ENCODE results near the gene TMED1. TPM values are rescaled to one million over a fixed set of nuclear protein-coding genes. Genes with fewer than 3 reads are reported as not detected.

The TMED1 gene
- total and polyA plus RNA-seq, 2 of the 8 experiments (the other 6 are each of a cell fraction or from before 2014, with no cell fraction given), result 26.9 to 31.9 TPM

- ChIA-PET CTCF (ENCODE audit: partially characterized antibody) (interaction anchor here (0.6 to 11.3 kb wide), 6 partner anchors 10 to 621 kb away, joined by 3 to 249 read pairs (median 10); partner anchors contain the start of gene C19orf38), POLR2A (ENCODE audit: partially characterized antibody) (interaction anchor here (0.6 to 2.9 kb wide), 4 partner anchors 11 to 22 kb away, joined by 3 to 21 read pairs (median 9); no protein-coding TSS in a partner anchor)
- WGBS, 2 experiments (ENCODE audit: extremely low coverage in 1 of 2, insufficient coverage in 1 of 2, insufficient read length in 1 of 2, insufficient replicate concordance in 2 of 2, low coverage in 1 of 2, low lambda C conversion rate in 2 of 2, missing lambda C conversion rate in 1 of 2), result no CpG with 5 or more reads among the region's 99 CpGs
- peak within 1 kb of the TSS; percentile 78 for H3K4ac ChIP-seq (replicated peaks; ENCODE audit: insufficient read length, low read depth, low read length)
- DNase-seq (ENCODE audit: low read depth in 1 of 2, low spot score in 2 of 2) (peak in 1 of 2 experiments; percentile 99), FAIRE-seq (no peak)
- H2AFZ ChIP-seq (ENCODE audit: low read length), result no peak within 1 kb of the TSS
- H2BK12ac ChIP-seq (ENCODE audit: low read depth, low read length), result no peak within 1 kb of the TSS
- peak within 1 kb of the TSS; percentile 97 for H4K5ac ChIP-seq (ENCODE audit: insufficient read length, low read depth, low read length)
- H3K9me3 ChIP-seq (ENCODE audit: insufficient read depth in 2 of 2, low read depth in 1 of 2, low read length in 1 of 2), result no peaks in the 10 kb centered on the region
- H3K27ac ChIP-seq (ENCODE audit: low read depth, low read length), result peak within 1 kb of the TSS; percentile 86
- peak within 1 kb of the TSS; percentile 89 for H2BK5ac ChIP-seq (ENCODE audit: low read depth, low read length)
- no peak within 1 kb of the TSS; the same call in 1 of the 2 replicates for H2AK5ac ChIP-seq (ENCODE audit: low read depth, low read length)
- H3K79me2 ChIP-seq (ENCODE audit: control insufficient read depth in 1 of 2, insufficient read depth in 2 of 2, low read length in 2 of 2), result peaks cover 0 to 40% of the 10 kb centered on the region in 2 experiments; a peak in 3 of 4 replicates
- H2BK20ac ChIP-seq (ENCODE audit: low read length), result no peak within 1 kb of the TSS
- H2BK15ac ChIP-seq (ENCODE audit: low read length), result peak within 1 kb of the TSS; percentile 95; the same call in 1 of the 2 replicates
- peak within 1 kb of the TSS; percentile 85 for H4K91ac ChIP-seq (replicated peaks; ENCODE audit: insufficient read length, low read length)
- peak within 1 kb of the TSS; percentile 87 to 95 for H3K4me2 ChIP-seq (ENCODE audit: insufficient read depth in 1 of 2, low read depth in 2 of 2, low read length in 2 of 2)
- H3K27me3 ChIP-seq (replicated peaks in 1 of 4; ENCODE audit: control insufficient read depth in 3 of 4, extremely low read depth in 1 of 4, insufficient read depth in 3 of 4, low read length in 3 of 4), result no peaks in the 10 kb centered on the region
- peak within 1 kb of the TSS; percentile 69 to 97 (median 76) for H3K9ac ChIP-seq (replicated peaks in 1 of 4; ENCODE audit: extremely low read depth in 1 of 4, low read depth in 3 of 4, low read length in 3 of 4)
- H4K20me1 ChIP-seq (replicated peaks in 1 of 2; ENCODE audit: control insufficient read depth in 1 of 2, insufficient read depth in 2 of 2, low read length in 2 of 2), result peaks cover 0 to 1% of the 10 kb centered on the region in 2 experiments
- peak within 1 kb of the TSS; percentile 65 to 94 (median 76) for H3K4me3 ChIP-seq (ENCODE audit: extremely low read depth in 1 of 4, insufficient read depth in 2 of 4, low read depth in 3 of 4, low read length in 4 of 4)
- H3K4me1 ChIP-seq (replicated peaks in 1 of 4; ENCODE audit: control insufficient read depth in 3 of 4, insufficient read depth in 4 of 4, low read length in 3 of 4), result peaks cover 0 to 12% (median 2%) of the 10 kb centered on the region in 4 experiments; a peak in 5 of 7 replicates
- no peak within 1 kb of the TSS for H2BK120ac ChIP-seq (replicated peaks; ENCODE audit: low read depth, low read length)
- H3K14ac ChIP-seq (ENCODE audit: insufficient read length), result no peak within 1 kb of the TSS
- peaks cover 0 to 3% (median 0%) of the 10 kb centered on the region in 4 experiments; a peak in 1 of 8 replicates for H3K36me3 ChIP-seq (ENCODE audit: control insufficient read depth in 2 of 4, insufficient read depth in 4 of 4, low read length in 3 of 4)
- peaks cover 8% of the 10 kb centered on the region; the same call in 1 of the 2 replicates for H3K23me2 ChIP-seq (ENCODE audit: low read depth, low read length)
- H3K56ac ChIP-seq (replicated peaks; ENCODE audit: insufficient read length, low read depth, low read length), result peak within 1 kb of the TSS; percentile 79
- H4K8ac ChIP-seq (ENCODE audit: extremely low read depth, insufficient read depth, low read length), result peak within 1 kb of the TSS; percentile 93
- H3K79me1 ChIP-seq (ENCODE audit: low read depth, low read length), result peaks cover 3% of the 10 kb centered on the region
- H3K18ac ChIP-seq (ENCODE audit: extremely low read depth, low read length), result peak within 1 kb of the TSS; percentile 98
- H3K23ac ChIP-seq (ENCODE audit: insufficient read length), result no peak within 1 kb of the TSS
- TF ChIP-seq SRF (IDR thresholded peaks at IDR 0.05; ENCODE audit: low read depth, low read length) (peak; percentile 62), SIRT6 (IDR thresholded peaks at IDR 0.05; ENCODE audit: low read length) (no peak), BRCA1 (IDR thresholded peaks at IDR 0.05; ENCODE audit: low read depth, low read length) (peak; percentile 58; the same call in 1 of the 2 replicates), CBX8 (IDR thresholded peaks at IDR 0.05; ENCODE audit: borderline replicate concordance, low read depth, low read length) (no peak), KDM5A (IDR thresholded peaks at IDR 0.05; ENCODE audit: low read length) (no peak), KDM1A (IDR thresholded peaks at IDR 0.05; ENCODE audit: borderline replicate concordance, low read length) (no peak), SAP30 (IDR thresholded peaks at IDR 0.05; ENCODE audit: insufficient read depth, insufficient replicate concordance, low read length) (no peak), SIX5 (IDR thresholded peaks at IDR 0.05; ENCODE audit: low read depth, low read length) (no peak), RBBP5 (IDR thresholded peaks at IDR 0.05; ENCODE audit: borderline replicate concordance, low read depth, low read length) (no peak), BCL11A (IDR thresholded peaks at IDR 0.05; ENCODE audit: low read depth in 2 of 2, low read length in 2 of 2) (no peak), RAD21 (IDR thresholded peaks at IDR 0.05 in 1 of 2, conservative IDR thresholded peaks at IDR 0.05 in 1 of 2; ENCODE audit: low read depth in 2 of 2, low read length in 2 of 2) (peak; percentile 37 to 70; a peak in 3 of 4 replicates), CHD2 (IDR thresholded peaks at IDR 0.05; ENCODE audit: low read length) (peak; percentile 73)
These were observed 35.1 kb upstream of the TMED1 start, which contains the start of gene CARM1 for GRCh38 chr19:10870955-10871603. CARM1 (plus strand) TSS chr19:10871553; CDS start chr19:10871703, 150 bp downstream.
